HG03108 (cell line): ENCODE data around the gene GRIK3.
"Not testable (repeated sequence)": the region's sequence is repeated elsewhere in the genome, so short reads cannot be mapped to it uniquely, and the experiment has no call there.

Experiments
- ATAC-seq: cut with Tn5 transposase; IDR thresholded peaks from one replicate; pipeline ENCODE4 v1.9.1; 2021; ENCODE audit warnings: moderate library complexity; ENCODE audit not compliant: unreplicated experiment

Gene GRIK3

GRCh38 chr1:36948147-36948546, 86.2 kb downstream of the GRIK3 start:
- ATAC-seq: no peak

GRCh38 chr1:36947384-36947783, 86.9 kb downstream of the GRIK3 start:
- ATAC-seq: no peak

GRCh38 chr1:36944883-36945282, 89.4 kb downstream of the GRIK3 start:
- ATAC-seq: no peak

- ATAC-seq: no peak
These were observed 92.2 kb downstream of the GRIK3 start for GRCh38 chr1:36942148-36942547.

- ATAC-seq: no peak
These were observed 92.9 kb downstream of the GRIK3 start for GRCh38 chr1:36941316-36941978.

GRCh38 chr1:36938819-36939218, 95.5 kb downstream of the GRIK3 start:
- no peak for ATAC-seq

GRCh38 chr1:36937371-36937770, 96.9 kb downstream of the GRIK3 start:
- ATAC-seq: no peak

- no peak for ATAC-seq
These were observed 100.3 kb downstream of the GRIK3 start for GRCh38 chr1:36934061-36934460.

- ATAC-seq: no peak
These were observed 106.5 kb downstream of the GRIK3 start for GRCh38 chr1:36927826-36928225.

GRCh38 chr1:36925251-36925650, 109.1 kb downstream of the GRIK3 start:
- no peak for ATAC-seq

- ATAC-seq: no peak
These were observed 110.0 kb downstream of the GRIK3 start for GRCh38 chr1:36924282-36924811.

GRCh38 chr1:36922593-36923426, 111.5 kb downstream of the GRIK3 start:
- no peak for ATAC-seq

- no peak for ATAC-seq
These were observed 112.2 kb downstream of the GRIK3 start for GRCh38 chr1:36922071-36922470.

GRCh38 chr1:36920801-36921405, 113.4 kb downstream of the GRIK3 start:
- ATAC-seq: no peak

- no peak for ATAC-seq
These were observed 113.9 kb downstream of the GRIK3 start for GRCh38 chr1:36920371-36920770.

GRCh38 chr1:36919491-36920145, 114.7 kb downstream of the GRIK3 start:
- ATAC-seq: no peak

GRCh38 chr1:36918604-36919003, 115.7 kb downstream of the GRIK3 start:
- ATAC-seq: no peak

- ATAC-seq: not testable (repeated sequence)
These were observed 117.8 kb downstream of the GRIK3 start for GRCh38 chr1:36916542-36916941.

GRCh38 chr1:36913484-36914060, 120.7 kb downstream of the GRIK3 start:
- ATAC-seq: no peak

GRCh38 chr1:36913016-36913415, 121.3 kb downstream of the GRIK3 start:
- no peak for ATAC-seq

GRCh38 chr1:36912365-36912865, 121.9 kb downstream of the GRIK3 start:
- no peak for ATAC-seq
